ENCODE results near the gene AKAP17A.

- TF ChIP-seq GABPA (IDR thresholded peaks at IDR 0.05; ENCODE audit: borderline replicate concordance, insufficient read depth, low read length) (no peak), CTCF (IDR thresholded peaks at IDR 0.05; ENCODE audit: control extremely low read depth in 1 of 3, insufficient read depth in 1 of 3, low read depth in 1 of 3, low read length in 3 of 3) (no peak), HDAC6 (IDR thresholded peaks at IDR 0.05; ENCODE audit: low read depth, low read length) (no peak), POLR2A (IDR thresholded peaks at IDR 0.05; ENCODE audit: control extremely low read depth in 1 of 2, low read depth in 2 of 2, low read length in 2 of 2) (no peak), ATF3 (IDR thresholded peaks at IDR 0.05; ENCODE audit: insufficient read depth, low read depth, low read length) (no peak), POU5F1 (IDR thresholded peaks at IDR 0.05; ENCODE audit: low read depth, low read length) (no peak), MAX (IDR thresholded peaks at IDR 0.05) (no peak), EZH2 (IDR thresholded peaks at IDR 0.05; ENCODE audit: low read depth, low read length, severe bottlenecking) (no peak), KDM5A (IDR thresholded peaks at IDR 0.05; ENCODE audit: low read length) (no peak)
Measured at GRCh38 chrX:1558761-1559468, 32.5 kb upstream of the AKAP17A start.

Measured in H1 (cell line).